GM13977 (cell line): Measurements from ENCODE around the gene SLC25A52.

ENCODE experiments used
- DNase-seq: peaks from one replicate; pipeline ENCODE4 v3.0.0; 2012; ENCODE audit warnings: low spot score
- CTCF ChIP-seq: IDR thresholded peaks from 2 replicates; pipeline ENCODE4 v1.5.1; 2012; ENCODE audit warnings: mild to moderate bottlenecking, control low read depth; ENCODE audit not compliant: insufficient read depth; ENCODE audit errors: extremely low read depth, missing control alignments
- in situ Hi-C: fragments of 300-500 bp; cut with MboI; formaldehyde crosslinking; loops from one replicate; pipeline ENCODE4 v1.12.0; 2022; ENCODE audit warnings: low sequenced_read_pairs, low pct_unique_long_range_greater_than_20kb, mixed read lengths, inconsistent platforms; ENCODE audit not compliant: unreplicated experiment

The SLC25A52 gene

GRCh38 chr18:31718386-31718785 is 42.3 kb downstream of the SLC25A52 start:
- in situ Hi-C loops = no loop called here
- DNase-seq = no peak
- TF ChIP-seq CTCF = no peak

- peak; percentile 25 for DNase-seq
- no peak for TF ChIP-seq CTCF
- in situ Hi-C loops = no loop called here
These were observed 44.3 kb downstream of the SLC25A52 start for GRCh38 chr18:31716362-31716761.

- no peak for TF ChIP-seq CTCF
- DNase-seq = no peak
- in situ Hi-C loops = no loop called here
These were observed 49.1 kb downstream of the SLC25A52 start for GRCh38 chr18:31711365-31712172.

- no peak for DNase-seq
- in situ Hi-C loops = no loop called here
- TF ChIP-seq CTCF = peak; percentile 11
These were observed 49.9 kb downstream of the SLC25A52 start for GRCh38 chr18:31710826-31711225.
